Neural progenitor cell (in vitro differentiated cells): ENCODE data around the gene TTC1. TPM values are rescaled to one million over a fixed set of nuclear protein-coding genes. Genes with fewer than 3 reads are reported as not detected.
A peak's percentile ranks its signal among the peaks of the same experiment; 100 is the strongest.

Source experiments
- DNase-seq: peaks from one replicate; pipeline ENCODE4 v3.0.0-alpha.2; 2016; ENCODE audit warnings: low spot score
- H2AFZ ChIP-seq: fragments of 200-600 bp; sonication (generic); replicated peaks from 2 replicates; pipeline ENCODE4 v1.6.1; 2016; ENCODE audit warnings: antibody characterized with exemption
- H3F3A ChIP-seq: fragments of 200-600 bp; sonication (generic); 2 replicates; pipeline ENCODE4 v1.6.1; 2016; ENCODE audit warnings: antibody characterized with exemption, low read depth
- H3K27ac ChIP-seq: fragments of 200-600 bp; sonication (generic); 2 replicates; pipeline ENCODE4 v1.5.1; 2016; ENCODE audit warnings: mild to moderate bottlenecking
- H3K27me3 ChIP-seq: fragments of 200-600 bp; sonication (generic); 2 replicates; pipeline ENCODE4 v1.6.1; 2016; ENCODE audit warnings: mild to moderate bottlenecking, moderate library complexity
- H3K36me3 ChIP-seq: fragments of 200-600 bp; sonication (generic); 2 replicates; pipeline ENCODE4 v1.5.1; 2016
- H3K4me1 ChIP-seq: fragments of 200-600 bp; sonication (generic); 2 replicates; pipeline ENCODE4 v1.6.1; 2016; ENCODE audit warnings: mixed run types
- H3K4me2 ChIP-seq: fragments of 200-600 bp; sonication (generic); 2 replicates; pipeline ENCODE4 v1.6.1; 2016
- H3K4me3 ChIP-seq: fragments of 200-600 bp; sonication (generic); 2 replicates; pipeline ENCODE4 v1.5.1; 2016
- H3K79me2 ChIP-seq: fragments of 200-600 bp; sonication (generic); 2 replicates; pipeline ENCODE4 v1.6.1; 2016; ENCODE audit warnings: low read depth
- H3K9ac ChIP-seq: fragments of 200-600 bp; sonication (generic); 2 replicates; pipeline ENCODE4 v1.6.1; 2016
- H3K9me3 ChIP-seq: fragments of 200-600 bp; sonication (generic); 2 replicates; pipeline ENCODE4 v1.5.1; 2016; ENCODE audit warnings: low read depth
- H4K20me1 ChIP-seq: fragments of 200-600 bp; sonication (generic); 2 replicates; pipeline ENCODE4 v1.6.1; 2016; ENCODE audit warnings: low read depth
- H3K27ac Mint-ChIP-seq: 3 replicates; pipeline ENCODE4 v1.8.0; 2021; ENCODE audit warnings: mixed read lengths
- H3K27me3 Mint-ChIP-seq: 2 replicates; pipeline ENCODE4 v1.8.0; 2022; ENCODE audit warnings: low read depth, mild to moderate bottlenecking, inconsistent platforms, moderate library complexity, mixed read lengths; ENCODE audit not compliant: insufficient read depth
- H3K36me3 Mint-ChIP-seq: 3 replicates; pipeline ENCODE4 v1.8.0; 2021; ENCODE audit warnings: mixed read lengths
- H3K4me1 Mint-ChIP-seq: 3 replicates; pipeline ENCODE4 v1.8.0; 2021; ENCODE audit warnings: mixed read lengths
- H3K4me3 Mint-ChIP-seq: 3 replicates; pipeline ENCODE4 v1.8.0; 2021; ENCODE audit warnings: mild to moderate bottlenecking, moderate library complexity, mixed read lengths
- H3K9me3 Mint-ChIP-seq: 3 replicates; pipeline ENCODE4 v1.8.0; 2020; ENCODE audit warnings: mixed read lengths
- CTCF ChIP-seq: fragments of 200-600 bp; sonication (generic); IDR thresholded peaks from 2 replicates; pipeline ENCODE4 v1.5.1; 2017; ENCODE audit warnings: antibody characterized with exemption, mild to moderate bottlenecking
- EZH2 ChIP-seq: fragments of 200-600 bp; sonication (generic); IDR thresholded peaks from 2 replicates; pipeline ENCODE4 v1.6.1; 2017; ENCODE audit warnings: antibody characterized with exemption, mild to moderate bottlenecking, moderate library complexity
- EZH2phosphoT487 ChIP-seq: fragments of 200-600 bp; sonication (generic); IDR thresholded peaks from 2 replicates; pipeline ENCODE4 v1.6.1; 2017; ENCODE audit warnings: antibody characterized with exemption
- total RNA-seq: library from RNA; depleted of rRNA; stranded (reverse); fragments of >200 nt; gene quantifications from 2 replicates; pipeline ENCODE4 v1.2.3, GENCODE V29; 2015; ENCODE audit warnings: low replicate concordance

TTC1 gene
- total RNA-seq, 1 donor from 2014 or later = 50.0 TPM

GRCh38 chr5:160083501-160083900 lies 74.6 kb downstream of the TTC1 start:
- Histone ChIP-seq H3K9ac (no peak overlapping the region), H3F3A (peaks cover 33% of the 10 kb centered on the region), H3K9me3 (no peaks in the 10 kb centered on the region), H3K27me3 (no peaks in the 10 kb centered on the region), H3K36me3 (no peaks in the 10 kb centered on the region), H4K20me1 (no peaks in the 10 kb centered on the region), H3K4me3 (no peak overlapping the region), H3K4me2 (peak overlapping the region; percentile 60), H3K79me2 (no peaks in the 10 kb centered on the region), H3K4me1 (peaks cover 38% of the 10 kb centered on the region), H3K27ac (no peak overlapping the region), H2AFZ (no peak overlapping the region)
- no peak for DNase-seq
- no peak for TF ChIP-seq CTCF
- TF ChIP-seq EZH2phosphoT487 = no peak
- no peak for TF ChIP-seq EZH2
- Mint-ChIP-seq H3K36me3 (peaks cover 2% of the 10 kb centered on the region), H3K4me1 (peaks cover 19% of the 10 kb centered on the region), H3K9me3 (no peaks in the 10 kb centered on the region), H3K4me3 (no peak overlapping the region), H3K27ac (no peak overlapping the region), H3K27me3 (no peaks in the 10 kb centered on the region)

GRCh38 chr5:160084144-160084543 lies 75.2 kb downstream of the TTC1 start:
- Histone ChIP-seq H3K79me2 (no peaks in the 10 kb centered on the region), H3K9ac (no peak overlapping the region), H3K9me3 (no peaks in the 10 kb centered on the region), H3K27ac (no peak overlapping the region), H4K20me1 (no peaks in the 10 kb centered on the region), H3K4me1 (peaks cover 38% of the 10 kb centered on the region), H3K36me3 (no peaks in the 10 kb centered on the region), H3F3A (peaks cover 33% of the 10 kb centered on the region), H2AFZ (no peak overlapping the region), H3K27me3 (no peaks in the 10 kb centered on the region), H3K4me2 (no peak overlapping the region), H3K4me3 (no peak overlapping the region)
- no peak for TF ChIP-seq EZH2
- no peak for TF ChIP-seq EZH2phosphoT487
- TF ChIP-seq CTCF = no peak
- Mint-ChIP-seq H3K27ac (no peak overlapping the region), H3K9me3 (no peaks in the 10 kb centered on the region), H3K4me1 (peaks cover 19% of the 10 kb centered on the region), H3K4me3 (no peak overlapping the region), H3K27me3 (no peaks in the 10 kb centered on the region), H3K36me3 (peaks cover under 1% of the 10 kb centered on the region)
- no peak for DNase-seq

GRCh38 chr5:160087199-160087598 lies 78.3 kb downstream of the TTC1 start:
- Histone ChIP-seq H3K27ac (no peak overlapping the region), H2AFZ (no peak overlapping the region), H3K4me1 (peaks cover 39% of the 10 kb centered on the region), H4K20me1 (no peaks in the 10 kb centered on the region), H3K36me3 (no peaks in the 10 kb centered on the region), H3K27me3 (no peaks in the 10 kb centered on the region), H3K4me2 (no peak overlapping the region), H3K4me3 (no peak overlapping the region), H3F3A (peaks cover 26% of the 10 kb centered on the region), H3K9me3 (no peaks in the 10 kb centered on the region), H3K79me2 (peaks cover 2% of the 10 kb centered on the region), H3K9ac (no peak overlapping the region)
- no peaks in the 10 kb centered on the region for H3K9me3 Mint-ChIP-seq
- peak; percentile 9 for DNase-seq
- H3K27me3 Mint-ChIP-seq = no peaks in the 10 kb centered on the region
- H3K27ac Mint-ChIP-seq = no peak overlapping the region
- TF ChIP-seq CTCF = no peak
- TF ChIP-seq EZH2phosphoT487 = no peak
- no peak for TF ChIP-seq EZH2
- peaks cover 2% of the 10 kb centered on the region for H3K36me3 Mint-ChIP-seq
- H3K4me1 Mint-ChIP-seq = peaks cover 22% of the 10 kb centered on the region
- no peak overlapping the region for H3K4me3 Mint-ChIP-seq
